HT1080 (cell line): ENCODE data around the gene SPDEF. TPM values are rescaled to one million over a fixed set of nuclear protein-coding genes. Genes with fewer than 3 reads are reported as not detected.

Source experiments
- DNase-seq: peaks from one replicate; pipeline ENCODE4 v3.0.0-alpha.2; 2015; ENCODE audit warnings: low read depth
- total RNA-seq: library from RNA; depleted of rRNA; stranded (reverse); fragments of >200 nt; shearing (Covaris generic); gene quantifications from 2 replicates; pipeline ENCODE4 v1.2.3, GENCODE V29; 2014

Gene SPDEF
- total RNA-seq, 1 experiment from 2014 or later, result 0.16 TPM

DNA sequence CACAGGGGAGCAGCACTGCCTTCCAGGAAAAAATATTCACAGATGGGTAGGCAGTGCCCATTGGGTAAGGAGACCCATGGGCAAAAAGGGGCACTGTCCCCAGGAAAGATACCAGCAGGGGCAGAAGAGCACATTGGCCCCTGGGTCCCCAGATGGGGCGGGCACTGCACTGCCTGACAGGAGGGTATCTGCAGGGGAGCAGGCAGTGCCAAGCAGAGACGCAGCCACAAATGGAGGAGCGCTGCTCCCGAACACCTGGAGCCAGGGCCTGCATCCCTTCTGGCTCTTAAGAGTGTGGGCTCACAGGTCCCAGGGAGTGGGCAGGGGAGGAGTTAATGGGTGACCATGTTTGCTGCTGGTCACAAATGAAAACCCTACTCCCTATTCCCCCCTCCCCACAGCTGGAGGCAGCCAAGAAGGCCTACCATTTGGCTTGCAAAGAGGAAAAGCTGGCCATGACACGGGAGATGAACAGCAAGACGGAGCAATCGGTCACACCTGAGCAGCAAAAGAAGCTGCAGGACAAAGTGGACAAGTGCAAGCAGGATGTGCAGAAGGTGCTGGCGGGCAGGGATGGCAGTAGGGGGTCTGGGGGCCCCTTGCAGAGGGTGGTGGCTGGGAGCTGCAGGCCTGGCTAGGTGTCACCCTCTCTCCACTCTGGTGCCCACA lies 27.0 kb downstream of the SPDEF start:
- DNase-seq, result no peak

DNA sequence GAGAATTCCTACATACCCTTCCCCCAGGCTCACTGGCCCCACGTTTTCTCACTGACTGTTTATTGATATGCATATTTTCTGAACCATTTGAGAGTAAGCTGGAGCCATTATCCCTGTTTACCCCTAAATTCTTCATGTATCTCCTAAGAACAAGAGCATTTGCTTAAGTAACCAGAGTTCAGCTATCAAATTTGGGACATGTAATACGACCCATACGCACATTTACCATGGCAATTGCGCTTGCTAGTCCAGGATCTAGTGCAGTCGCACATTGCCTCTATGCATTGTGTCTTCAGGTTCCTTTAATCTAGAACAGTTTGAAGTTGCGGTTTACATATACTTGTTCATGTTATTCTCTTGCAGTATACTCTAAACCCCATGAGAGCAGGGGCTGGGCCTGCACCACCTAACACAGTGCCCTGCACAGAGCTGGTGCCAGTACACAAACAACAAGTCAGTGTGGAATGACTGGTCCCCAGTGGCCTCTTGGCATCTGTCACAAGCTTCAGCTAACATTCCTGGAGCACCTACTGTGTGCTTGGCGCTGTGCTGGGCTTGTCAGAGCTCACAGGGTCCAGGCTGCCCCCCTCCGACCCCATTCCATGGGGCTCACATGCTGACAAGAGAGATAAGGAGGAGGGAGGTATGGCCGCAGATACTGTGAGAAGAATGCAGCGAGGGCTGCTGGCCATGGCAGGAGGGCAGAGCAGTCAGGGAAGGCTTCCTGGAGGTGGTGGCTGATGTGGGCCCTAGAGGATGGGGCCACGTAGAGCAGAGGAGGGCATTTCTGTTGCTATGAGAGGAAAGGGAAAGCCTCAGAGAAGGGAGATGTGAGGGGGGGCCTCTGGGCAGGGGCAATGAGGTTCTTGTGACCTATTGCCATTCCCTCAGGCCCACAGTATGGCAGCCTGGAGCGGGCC lies 28.1 kb downstream of the SPDEF start:
- no peak for DNase-seq

GRCh38 chr6:34526992-34527728 lies 29.0 kb downstream of the SPDEF start:
- peak; percentile 81 for DNase-seq

- DNase-seq, result no peak
These were observed 29.7 kb downstream of the SPDEF start for GRCh38 chr6:34526241-34526972.

DNA sequence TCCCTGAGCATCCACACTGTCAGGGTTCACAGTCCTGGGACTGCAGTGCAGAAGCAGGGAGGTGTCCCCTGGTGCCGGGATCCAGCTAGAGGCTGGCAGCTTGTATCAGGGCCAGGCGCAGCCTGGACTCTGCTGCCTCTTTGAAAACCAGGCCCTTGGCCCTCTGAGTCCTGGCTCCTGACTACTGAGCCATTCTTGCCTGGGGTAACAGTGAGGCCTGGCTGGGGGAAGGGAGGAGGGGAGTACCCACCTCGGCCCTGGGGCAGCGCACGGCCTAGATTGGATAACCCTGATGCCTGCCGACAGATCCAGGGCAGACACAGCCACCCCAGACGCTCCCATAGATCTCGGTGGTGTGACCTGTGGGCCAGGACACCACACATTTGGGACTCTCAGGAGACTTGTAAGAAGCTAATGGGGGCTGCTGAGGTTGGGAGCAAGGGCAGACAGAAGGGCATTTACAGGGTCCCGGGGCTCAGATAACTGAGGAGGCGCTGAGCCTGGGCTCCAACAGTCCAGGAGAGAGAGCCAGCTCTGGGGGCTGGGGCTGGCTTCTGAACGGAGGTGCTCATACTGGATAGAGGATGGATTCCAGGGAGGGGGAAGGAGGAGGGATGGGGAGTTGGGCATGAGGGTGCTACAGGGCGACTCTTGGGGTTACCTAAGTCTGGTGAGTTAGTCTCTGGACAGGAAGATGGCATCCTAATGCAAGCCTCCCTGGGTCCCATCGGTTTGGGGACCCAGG lies 30.5 kb downstream of the SPDEF start:
- DNase-seq, result no peak

- DNase-seq, result no peak
These were observed 31.2 kb downstream of the SPDEF start for GRCh38 chr6:34524971-34525370.

GRCh38 chr6:34524499-34524898 lies 31.6 kb downstream of the SPDEF start:
- DNase-seq, result no peak

DNA sequence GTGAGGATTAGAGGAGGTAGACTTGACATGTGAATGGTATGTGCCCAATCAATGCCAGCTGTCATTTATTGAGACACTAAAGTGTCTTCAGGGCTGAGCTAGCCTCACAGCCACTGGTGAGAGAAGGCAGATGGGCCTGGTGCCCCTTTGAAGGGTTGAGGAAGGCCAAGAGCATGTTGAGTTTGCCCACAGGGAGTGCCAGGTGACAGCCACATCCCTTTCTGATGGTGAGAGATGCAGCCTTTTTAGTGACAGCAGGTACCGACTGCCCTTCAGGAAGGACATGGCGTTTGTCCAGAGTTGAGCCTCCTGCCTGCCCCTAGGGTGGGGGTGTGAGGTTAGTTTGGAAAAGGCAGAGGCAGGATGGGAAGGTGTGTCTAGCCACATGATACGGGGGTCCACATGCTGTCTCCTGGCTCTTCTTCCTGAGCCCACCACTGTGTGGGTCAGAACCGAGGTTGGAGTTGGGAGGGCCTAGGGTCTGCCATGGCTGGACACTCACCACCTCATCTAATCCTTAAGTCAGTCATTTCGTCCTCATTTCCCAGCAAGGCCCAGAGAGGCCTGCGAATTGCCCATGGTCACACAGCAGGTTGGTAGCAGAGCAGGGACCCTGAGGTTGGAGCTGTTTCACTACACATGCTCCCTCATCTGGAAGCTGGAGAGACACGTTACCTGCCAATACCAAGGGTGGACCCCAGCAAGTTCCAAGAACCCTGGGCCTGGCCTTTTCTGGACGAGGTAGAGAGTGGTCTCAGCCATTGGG lies 32.5 kb downstream of the SPDEF start:
- DNase-seq, result no peak

- no peak for DNase-seq
These were observed 33.4 kb downstream of the SPDEF start for GRCh38 chr6:34522761-34523160.

DNA sequence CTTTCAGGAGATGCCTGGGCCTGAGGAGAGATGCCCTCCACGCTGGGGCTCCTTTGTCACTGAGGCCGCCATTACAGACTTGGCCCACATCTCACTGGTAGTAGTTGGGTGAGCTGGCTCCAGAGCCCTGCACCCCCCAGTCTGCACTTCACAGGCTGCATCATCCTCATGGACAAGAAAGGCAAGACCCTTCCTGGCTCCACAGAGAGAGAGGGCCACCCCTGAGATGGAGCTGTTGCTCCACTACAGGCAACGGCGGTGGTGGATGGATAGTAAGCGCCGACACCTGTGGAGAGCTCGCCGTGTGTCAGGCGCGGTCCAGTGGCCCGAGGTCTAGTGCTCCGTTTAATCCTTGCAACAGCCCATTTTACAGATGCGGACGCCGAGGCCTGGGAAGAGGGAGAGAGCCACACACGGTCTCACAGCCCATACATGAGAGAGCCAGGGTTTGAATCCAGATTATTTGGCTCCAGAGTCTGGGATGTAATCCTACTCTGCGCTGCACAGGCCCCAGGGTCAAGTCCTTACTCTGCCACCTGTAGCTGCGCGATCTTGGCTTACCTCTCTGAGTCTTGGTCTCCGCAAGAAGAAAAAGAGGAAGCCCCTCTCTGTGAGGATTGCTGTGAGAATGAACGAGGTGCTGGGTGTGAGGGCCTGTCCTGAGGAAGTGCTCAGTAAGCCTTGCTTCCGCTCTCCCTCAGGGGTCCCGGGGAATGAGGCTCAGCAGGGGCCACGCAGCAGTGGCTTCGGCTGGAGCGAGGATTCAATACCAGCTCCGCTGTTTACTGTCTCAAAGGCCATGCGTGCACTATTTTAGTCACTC lies 34.5 kb downstream of the SPDEF start:
- no peak for DNase-seq

DNA sequence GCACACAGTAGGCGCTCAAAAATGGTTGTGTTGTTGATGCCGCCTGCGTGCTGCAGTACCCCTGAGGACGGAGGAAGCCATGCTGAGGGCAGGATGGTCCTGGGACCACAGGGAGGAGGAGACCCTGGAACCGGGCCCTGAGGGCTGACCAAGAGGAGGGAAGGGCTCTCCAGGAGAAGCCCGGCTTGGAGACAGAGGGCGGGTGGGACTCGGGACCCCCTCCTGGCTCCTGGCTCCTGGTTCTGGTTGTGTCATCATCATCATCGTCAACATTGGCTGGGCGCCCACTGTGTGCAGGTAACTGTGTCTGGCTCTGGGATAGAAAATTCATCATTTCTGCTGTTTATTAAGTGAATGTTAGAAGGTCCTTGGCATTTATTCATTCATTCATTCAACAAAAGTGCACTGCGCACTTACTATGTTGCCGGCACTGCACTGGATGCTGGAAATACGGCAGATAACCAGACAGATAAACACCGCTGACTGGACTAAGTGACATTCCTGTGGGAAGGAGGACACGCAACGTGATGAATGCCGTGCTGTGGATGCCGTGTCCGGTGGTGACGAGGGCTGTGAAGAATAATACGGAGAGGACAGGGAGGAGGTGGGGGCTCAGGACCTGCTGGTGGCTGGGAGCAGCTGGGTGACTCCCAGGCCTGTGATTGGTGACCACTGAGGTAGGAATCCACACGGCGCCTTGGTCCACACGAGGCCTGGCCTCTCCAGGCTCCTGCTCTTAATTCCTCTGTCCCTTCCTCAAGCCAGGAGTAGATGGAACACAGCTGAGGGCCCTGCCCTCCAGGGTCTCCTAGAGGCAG lies 35.3 kb downstream of the SPDEF start:
- no peak for DNase-seq

- no peak for DNase-seq
These were observed 36.0 kb downstream of the SPDEF start for GRCh38 chr6:34519971-34520644.

GRCh38 chr6:34518669-34519365 lies 37.3 kb downstream of the SPDEF start:
- DNase-seq, result no peak

DNA sequence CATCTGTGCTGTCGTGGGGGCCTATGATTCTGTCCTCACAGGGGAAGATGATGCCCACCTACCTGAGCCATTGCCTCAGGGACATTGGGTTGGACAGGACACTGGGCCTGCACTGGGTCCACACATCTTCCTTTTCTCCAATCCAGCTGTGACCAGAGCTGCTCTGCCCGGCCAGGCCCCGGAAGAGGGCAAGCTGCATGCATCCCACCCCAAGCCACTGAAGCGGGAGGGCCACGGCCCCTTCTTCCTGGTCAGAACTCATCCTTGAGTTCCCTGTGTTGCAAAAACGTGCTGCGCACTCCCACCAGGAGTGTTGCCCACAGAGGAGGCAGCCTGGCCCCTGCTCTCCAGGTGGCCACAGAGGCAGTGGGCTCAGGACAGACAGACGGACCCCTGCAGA lies 38.2 kb downstream of the SPDEF start:
- no peak for DNase-seq

- DNase-seq, result no peak
These were observed 38.7 kb downstream of the SPDEF start for GRCh38 chr6:34517461-34517881.

DNA sequence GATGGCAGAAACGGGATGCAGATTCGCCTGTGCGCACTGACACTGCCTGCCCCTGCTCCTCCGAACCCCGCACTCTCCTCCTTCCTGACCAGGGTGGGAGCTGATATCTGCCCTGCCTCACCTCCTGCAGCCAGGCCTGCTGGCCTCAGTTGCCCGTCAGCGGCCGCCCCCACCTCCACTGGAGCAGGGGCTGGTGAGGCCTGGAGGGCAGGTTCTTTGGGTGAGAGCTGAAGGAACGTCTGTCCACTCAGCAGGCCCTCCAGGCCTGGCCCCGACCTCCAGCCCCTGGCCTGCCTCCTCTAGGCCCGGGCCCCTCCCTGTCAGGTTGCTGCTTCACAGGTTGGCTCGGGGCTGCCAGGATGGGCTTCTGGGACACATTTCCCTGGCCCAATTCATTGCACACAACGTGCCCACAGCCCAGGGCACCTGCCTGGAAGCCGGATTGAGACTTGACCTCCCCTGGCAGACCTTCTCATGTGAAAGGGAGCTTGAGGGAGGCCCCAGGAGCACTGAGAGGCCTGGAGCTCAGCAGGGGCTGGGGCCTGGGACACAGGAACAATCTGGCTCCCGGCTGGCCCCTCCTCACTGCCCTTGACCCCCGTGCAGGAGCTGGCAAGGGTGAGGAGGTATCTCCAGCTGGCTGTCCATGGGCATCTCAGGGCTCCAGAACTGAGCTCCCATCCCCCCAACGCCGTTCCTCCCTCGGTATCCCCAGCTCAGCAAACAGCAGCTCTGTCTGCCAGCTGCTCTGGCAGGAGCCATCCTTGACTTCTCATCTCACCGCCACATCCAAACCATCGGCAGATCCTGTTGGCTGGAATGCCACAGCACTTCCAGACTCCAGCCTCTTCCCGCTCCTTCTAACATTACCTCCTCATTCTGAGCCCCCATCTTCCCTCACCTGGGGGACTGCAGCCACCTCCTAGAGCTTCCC lies 39.5 kb downstream of the SPDEF start:
- no peak for DNase-seq
